Panc1 (cell line): ENCODE measurements around the gene CDKL4.

Experiments
- POLR2AphosphoS5 ChIP-seq: IDR thresholded peaks from 2 replicates; pipeline ENCODE4 v1.6.1; 2012; ENCODE audit warnings: mild to moderate bottlenecking, low read depth, low read length, moderate library complexity
- REST ChIP-seq, 2 experiments: IDR thresholded peaks; 2 replicates each; pipeline ENCODE4 v1.6.1; 2011 to 2012; ENCODE audit warnings: low read depth in 2 of 2, control low read depth in 1 of 2, low read length in 1 of 2, mild to moderate bottlenecking in 1 of 2, moderate library complexity in 1 of 2; ENCODE audit not compliant: insufficient read depth in 1 of 2
- SIN3A ChIP-seq: IDR thresholded peaks from 2 replicates; pipeline ENCODE4 v1.6.1; 2012; ENCODE audit warnings: low read depth, mild to moderate bottlenecking, low read length, moderate library complexity, borderline replicate concordance; ENCODE audit not compliant: insufficient read depth
- TCF7L2 ChIP-seq: IDR thresholded peaks from 2 replicates; pipeline ENCODE4 v1.6.1; 2011; ENCODE audit warnings: mild to moderate bottlenecking, low read depth, low read length, inconsistent platforms
- TF ChIP-seq, protein P1 (sequence below): fragments of 450-650 bp; IDR thresholded peaks from 2 replicates; pipeline ENCODE4 v1.5.1; 2017; ENCODE audit warnings: mild to moderate bottlenecking

GRCh38 chr2:39194686-39195085 lies 49.1 kb downstream of the CDKL4 start:
- TF ChIP-seq, protein P1, sequence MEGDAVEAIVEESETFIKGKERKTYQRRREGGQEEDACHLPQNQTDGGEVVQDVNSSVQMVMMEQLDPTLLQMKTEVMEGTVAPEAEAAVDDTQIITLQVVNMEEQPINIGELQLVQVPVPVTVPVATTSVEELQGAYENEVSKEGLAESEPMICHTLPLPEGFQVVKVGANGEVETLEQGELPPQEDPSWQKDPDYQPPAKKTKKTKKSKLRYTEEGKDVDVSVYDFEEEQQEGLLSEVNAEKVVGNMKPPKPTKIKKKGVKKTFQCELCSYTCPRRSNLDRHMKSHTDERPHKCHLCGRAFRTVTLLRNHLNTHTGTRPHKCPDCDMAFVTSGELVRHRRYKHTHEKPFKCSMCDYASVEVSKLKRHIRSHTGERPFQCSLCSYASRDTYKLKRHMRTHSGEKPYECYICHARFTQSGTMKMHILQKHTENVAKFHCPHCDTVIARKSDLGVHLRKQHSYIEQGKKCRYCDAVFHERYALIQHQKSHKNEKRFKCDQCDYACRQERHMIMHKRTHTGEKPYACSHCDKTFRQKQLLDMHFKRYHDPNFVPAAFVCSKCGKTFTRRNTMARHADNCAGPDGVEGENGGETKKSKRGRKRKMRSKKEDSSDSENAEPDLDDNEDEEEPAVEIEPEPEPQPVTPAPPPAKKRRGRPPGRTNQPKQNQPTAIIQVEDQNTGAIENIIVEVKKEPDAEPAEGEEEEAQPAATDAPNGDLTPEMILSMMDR: no peak
- no peak for TF ChIP-seq SIN3A
- no peak for TF ChIP-seq POLR2AphosphoS5
- no peak for TF ChIP-seq REST (IDR thresholded peaks at IDR 0.05; ENCODE audit: insufficient read depth in 1 of 2, low read depth in 2 of 2, low read length in 1 of 2)
- no peak for TF ChIP-seq TCF7L2
